DND-41 (cell line): ENCODE data around the gene OVOL2.

ENCODE experiments used
- ATAC-seq: fragments of 200-7000 bp; cut with Tn5 transposase; 3 replicates; pipeline ENCODE4 v1.9.1; 2021; ENCODE audit warnings: low read depth; ENCODE audit not compliant: insufficient read depth
- DNase-seq: peaks from one replicate; pipeline ENCODE4 v3.0.0-alpha.2; 2020
- H2AFZ ChIP-seq: 2 replicates; pipeline ENCODE4 v1.6.0; 2012; ENCODE audit warnings: low read depth, low read length
- H3K27ac ChIP-seq: 2 replicates; pipeline ENCODE4 v1.5.1; 2012; ENCODE audit warnings: low read length, inconsistent platforms
- H3K27me3 ChIP-seq: fragments of 200-600 bp; sonication (generic); 2 replicates; pipeline ENCODE4 v1.6.0; 2012; ENCODE audit warnings: low read length, mild to moderate bottlenecking, inconsistent platforms; ENCODE audit not compliant: insufficient read depth, poor library complexity
- H3K36me3 ChIP-seq: 2 replicates; pipeline ENCODE4 v1.5.1; 2012; ENCODE audit warnings: low read length, inconsistent platforms; ENCODE audit not compliant: insufficient read depth
- H3K4me1 ChIP-seq: 2 replicates; pipeline ENCODE4 v1.5.1; 2012; ENCODE audit warnings: mild to moderate bottlenecking, low read length; ENCODE audit not compliant: insufficient read depth
- H3K4me2 ChIP-seq: 2 replicates; pipeline ENCODE4 v1.6.0; 2012; ENCODE audit warnings: mild to moderate bottlenecking, moderate library complexity, low read length, inconsistent platforms; ENCODE audit not compliant: insufficient read depth
- H3K4me3 ChIP-seq, 2 experiments: fragments of 200-600 bp in 1 of 2; shearing (Covaris generic) in 1 of 2; 2 replicates each; pipeline ENCODE4 v1.5.1; 2012 to 2016; ENCODE audit warnings: inconsistent platforms in 2 of 2, low read length in 2 of 2, mild to moderate bottlenecking in 2 of 2, low read depth in 1 of 2, moderate library complexity in 1 of 2
- H3K79me2 ChIP-seq: 2 replicates; pipeline ENCODE4 v1.6.0; 2012; ENCODE audit warnings: low read length, inconsistent platforms; ENCODE audit not compliant: insufficient read depth
- H3K9ac ChIP-seq: 2 replicates; pipeline ENCODE4 v1.6.0; 2012; ENCODE audit warnings: low read depth, mild to moderate bottlenecking, inconsistent platforms, low read length, moderate library complexity
- H3K9me3 ChIP-seq: 2 replicates; pipeline ENCODE4 v1.5.1; 2012; ENCODE audit warnings: low read length, moderate library complexity, mild to moderate bottlenecking, inconsistent platforms; ENCODE audit not compliant: insufficient read depth, severe bottlenecking
- H4K20me1 ChIP-seq: 2 replicates; pipeline ENCODE4 v1.6.0; 2012; ENCODE audit warnings: low read length; ENCODE audit not compliant: insufficient read depth
- CTCF ChIP-seq: IDR thresholded peaks from 2 replicates; pipeline ENCODE4 v1.5.1; 2012; ENCODE audit warnings: borderline replicate concordance, low read length, moderate library complexity, mild to moderate bottlenecking; ENCODE audit not compliant: poor library complexity, severe bottlenecking; ENCODE audit errors: extremely low read depth
- EZH2 ChIP-seq: IDR thresholded peaks from 3 replicates; pipeline ENCODE4 v1.6.1; 2012; ENCODE audit warnings: borderline replicate concordance, low read depth, mild to moderate bottlenecking, moderate library complexity, low read length, inconsistent platforms; ENCODE audit not compliant: severe bottlenecking

The OVOL2 gene

GRCh38 chr20:18005990-18006364 lies 51.7 kb downstream of the OVOL2 start:
- ATAC-seq = no peak

GRCh38 chr20:18005170-18005989 lies 52.3 kb downstream of the OVOL2 start:
- no peak overlapping the region for H3K4me3 ChIP-seq
- no peak overlapping the region for H3K4me2 ChIP-seq
- no peaks in the 10 kb centered on the region for H3K4me1 ChIP-seq
- no peaks in the 10 kb centered on the region for H3K27me3 ChIP-seq
- no peak overlapping the region for H2AFZ ChIP-seq
- no peak overlapping the region for H3K27ac ChIP-seq
- H3K9me3 ChIP-seq = no peaks in the 10 kb centered on the region
- TF ChIP-seq CTCF (no peak), EZH2 (no peak)
- H3K79me2 ChIP-seq = no peaks in the 10 kb centered on the region
- no peak for DNase-seq
- H3K9ac ChIP-seq = no peak overlapping the region
- no peak for ATAC-seq
- no peaks in the 10 kb centered on the region for H3K36me3 ChIP-seq
- no peaks in the 10 kb centered on the region; the same call in 1 of the 2 replicates for H4K20me1 ChIP-seq

More at GRCh38 chr20:18005990-18006364, 51.7 kb downstream of the OVOL2 start:
- no peak for DNase-seq
- Histone ChIP-seq H3K27me3 (no peaks in the 10 kb centered on the region), H3K36me3 (no peaks in the 10 kb centered on the region), H3K4me1 (no peaks in the 10 kb centered on the region), H2AFZ (no peak overlapping the region), H3K27ac (no peak overlapping the region), H3K4me3 (no peak overlapping the region), H3K9ac (no peak overlapping the region), H4K20me1 (no peaks in the 10 kb centered on the region; the same call in 1 of the 2 replicates), H3K9me3 (no peaks in the 10 kb centered on the region), H3K79me2 (no peaks in the 10 kb centered on the region), H3K4me2 (no peak overlapping the region)
- TF ChIP-seq EZH2 (no peak), CTCF (no peak)

GRCh38 chr20:18004384-18005031 lies 53.2 kb downstream of the OVOL2 start:
- TF ChIP-seq CTCF (no peak), EZH2 (no peak)
- Histone ChIP-seq H4K20me1 (no peaks in the 10 kb centered on the region; the same call in 1 of the 2 replicates), H3K9me3 (no peaks in the 10 kb centered on the region), H3K27me3 (no peaks in the 10 kb centered on the region), H3K27ac (no peak overlapping the region), H2AFZ (no peak overlapping the region), H3K4me1 (no peaks in the 10 kb centered on the region), H3K36me3 (no peaks in the 10 kb centered on the region), H3K4me3 (no peak overlapping the region), H3K79me2 (no peaks in the 10 kb centered on the region), H3K9ac (no peak overlapping the region), H3K4me2 (no peak overlapping the region)
- no peak for ATAC-seq
- no peak for DNase-seq
